A549 (cell line): ENCODE data around the gene AMELY. TPM values are rescaled to one million over a fixed set of nuclear protein-coding genes. Genes with fewer than 3 reads are reported as not detected.

Experiments
- ATAC-seq, 2 experiments: fragments of 200-7000 bp in 1 of 2; fragments of >200 bp in 1 of 2; cut with Nextera tagmentation in 1 of 2; cut with Tn5 transposase in 1 of 2; 3 replicates each; pipeline versions ENCODE4 v1.8.0 to v1.9.1; 2018 to 2020; ENCODE audit warnings: mild to moderate bottlenecking in 1 of 2, moderate library complexity in 1 of 2
- CTCF ChIA-PET: fragments of 300-600 bp; sonication (Branson Sonifier 250); formaldehyde crosslinking; extraction: SDS; loops from one replicate; lab custom pipeline; 2021; ENCODE audit warnings: antibody characterized with exemption, inconsistent platforms; lab: Yijun Ruan, JAX
- POLR2A ChIA-PET: fragments of 350-600 bp; formaldehyde crosslinking; extraction: SDS; loops from one replicate; lab custom pipeline; 2021; ENCODE audit warnings: antibody characterized with exemption, inconsistent platforms; lab: Yijun Ruan, JAX
- DNase-seq, 2 experiments: peaks; one replicate each; pipeline versions ENCODE4 v3.0.0 to v3.0.0-alpha.2; 2011 to 2016; ENCODE audit warnings: low read depth in 1 of 2, low spot score in 1 of 2
- FAIRE-seq: peaks from 2 replicates; lab custom pipeline; 2011; peaks lifted over from hg19 to GRCh38; lab: Jason Lieb, UNC
- H3K27ac ChIP-seq, 2 experiments: fragments of >200 bp; sonication (Bioruptor Twin); formaldehyde crosslinking; 3 replicates each; pipeline ENCODE4 v1.5.1; 2016 to 2017
- H3K4me1 ChIP-seq: fragments of >200 bp; sonication (Bioruptor Twin); formaldehyde crosslinking; 3 replicates; pipeline ENCODE4 v1.6.1; 2016
- H3K4me2 ChIP-seq: fragments of >200 bp; sonication (Bioruptor Twin); formaldehyde crosslinking; 3 replicates; pipeline ENCODE4 v1.6.1; 2016
- H3K4me3 ChIP-seq: fragments of >200 bp; sonication (Bioruptor Twin); formaldehyde crosslinking; 3 replicates; pipeline ENCODE4 v1.5.1; 2016
- H3K9me3 ChIP-seq: fragments of >200 bp; sonication (Bioruptor Twin); formaldehyde crosslinking; 3 replicates; pipeline ENCODE4 v1.6.1; 2016
- BHLHE40 ChIP-seq: IDR thresholded peaks from 2 replicates; pipeline ENCODE4 v1.6.1; 2012; ENCODE audit warnings: low read depth, low read length, inconsistent platforms
- CBX2 ChIP-seq: fragments of 200-600 bp; sonication (generic); IDR thresholded peaks from 2 replicates; pipeline ENCODE4 v1.6.1; 2016; ENCODE audit warnings: low read depth, mild to moderate bottlenecking, borderline replicate concordance
- EHF ChIP-seq: fragments of 250-450 bp; sonication (Bioruptor Pico); IDR thresholded peaks from 2 replicates; pipeline ENCODE4 v1.5.0; 2020; ENCODE audit warnings: mild to moderate bottlenecking
- ESRRA ChIP-seq: fragments of 150-350 bp; IDR thresholded peaks from 2 replicates; pipeline ENCODE4 v1.6.1; 2014; ENCODE audit warnings: mild to moderate bottlenecking, low read length, borderline replicate concordance
- FOSB ChIP-seq: fragments of 250-450 bp; sonication (Bioruptor Pico); IDR thresholded peaks from 2 replicates; pipeline ENCODE4 v1.5.0; 2020; ENCODE audit warnings: mild to moderate bottlenecking, moderate library complexity
- FOSL2 ChIP-seq, 2 experiments: fragments of 450-650 bp in 1 of 2; fragments of >200 bp in 1 of 2; sonication (Bioruptor Twin) in 1 of 2; formaldehyde crosslinking; IDR thresholded peaks; 2 replicates each; pipeline versions ENCODE4 v1.5.0 to v1.6.1; 2016 to 2020; ENCODE audit warnings: mild to moderate bottlenecking in 1 of 2, moderate library complexity in 1 of 2
- FOXS1 ChIP-seq: fragments of 250-450 bp; sonication (Bioruptor Pico); IDR thresholded peaks from 2 replicates; pipeline ENCODE4 v1.5.0; 2020; ENCODE audit warnings: mild to moderate bottlenecking, moderate library complexity
- HDAC2 ChIP-seq: fragments of 200-600 bp; sonication (generic); IDR thresholded peaks from 2 replicates; pipeline ENCODE4 v1.6.1; 2016
- HOXB13 ChIP-seq: fragments of 250-450 bp; sonication (Bioruptor Pico); IDR thresholded peaks from 2 replicates; pipeline ENCODE4 v1.5.0; 2020; ENCODE audit warnings: low read depth, mild to moderate bottlenecking, moderate library complexity
- KDM1A ChIP-seq: fragments of 200-600 bp; sonication (generic); IDR thresholded peaks from 2 replicates; pipeline ENCODE4 v1.6.1; 2016; ENCODE audit warnings: low read depth, mild to moderate bottlenecking
- KDM5A ChIP-seq: fragments of 200-600 bp; sonication (generic); IDR thresholded peaks from 2 replicates; pipeline ENCODE4 v1.6.1; 2016; ENCODE audit warnings: antibody characterized with exemption, mild to moderate bottlenecking
- MAZ ChIP-seq: fragments of 150-350 bp; IDR thresholded peaks from 2 replicates; pipeline ENCODE4 v1.6.1; 2014; ENCODE audit warnings: antibody characterized with exemption, low read depth, low read length, borderline replicate concordance
- MYC ChIP-seq: IDR thresholded peaks from 2 replicates; pipeline ENCODE4 v1.6.1; 2012; ENCODE audit warnings: mild to moderate bottlenecking, inconsistent platforms, low read length, improper control_type of control experiment, borderline replicate concordance
- NFE2L2 ChIP-seq: fragments of 150-350 bp; conservative IDR thresholded peaks from 2 replicates; pipeline ENCODE4 v1.6.1; 2014; ENCODE audit warnings: low read length
- PHF8 ChIP-seq: fragments of 200-600 bp; sonication (generic); IDR thresholded peaks from 2 replicates; pipeline ENCODE4 v1.6.1; 2016; ENCODE audit warnings: low read depth, mild to moderate bottlenecking, antibody characterized with exemption, moderate library complexity, borderline replicate concordance
- RAD21 ChIP-seq, 2 experiments: fragments of >200 bp in 1 of 2; sonication (Bioruptor Twin) in 1 of 2; formaldehyde crosslinking in 1 of 2; IDR thresholded peaks in 1 of 2; conservative IDR thresholded peaks in 1 of 2; 2 replicates in 1 of 2; 3 replicates in 1 of 2; pipeline ENCODE4 v1.6.1; 2012 to 2018; ENCODE audit warnings: inconsistent platforms in 1 of 2
- RARB ChIP-seq: fragments of 250-450 bp; sonication (Bioruptor Pico); IDR thresholded peaks from 2 replicates; pipeline ENCODE4 v1.8.0; 2021; ENCODE audit warnings: mild to moderate bottlenecking, moderate library complexity
- RFX5 ChIP-seq: fragments of 450-650 bp; IDR thresholded peaks from 2 replicates; pipeline ENCODE4 v1.7.1; 2014; ENCODE audit warnings: antibody characterized with exemption, mild to moderate bottlenecking, moderate library complexity
- RNF2 ChIP-seq: fragments of 200-600 bp; sonication (generic); IDR thresholded peaks from 2 replicates; pipeline ENCODE4 v1.6.1; 2016; ENCODE audit warnings: low read depth, mild to moderate bottlenecking, antibody characterized with exemption, moderate library complexity, borderline replicate concordance
- TFCP2L1 ChIP-seq: fragments of 250-450 bp; sonication (Bioruptor Pico); IDR thresholded peaks from 2 replicates; pipeline ENCODE4 v1.5.0; 2021; ENCODE audit warnings: mild to moderate bottlenecking
- TP53 ChIP-seq: fragments of 250-450 bp; sonication (Bioruptor Pico); IDR thresholded peaks from 2 replicates; pipeline ENCODE4 v1.5.0; 2021; ENCODE audit warnings: mild to moderate bottlenecking, moderate library complexity
- ZSCAN20 ChIP-seq: fragments of 250-450 bp; sonication (Bioruptor Pico); IDR thresholded peaks from 2 replicates; pipeline ENCODE4 v1.8.0; 2022; ENCODE audit warnings: mild to moderate bottlenecking, moderate library complexity
- WGBS: methylation state at CpG from one replicate; pipeline ENCODE4 v1.1.6; 2017; ENCODE audit errors: missing lambda C conversion rate; 5-methylcytosine and 5-hydroxymethylcytosine counted together
- polyA minus RNA-seq: library from RNA; depleted of rRNA, polyadenylated mRNA; stranded (reverse); fragments of >200 nt; gene quantifications from 2 replicates; pipeline ENCODE4 v1.2.3, GENCODE V29; 2011; rRNA and poly(A)+ RNA removed
- polyA plus RNA-seq, 4 experiments: library from polyadenylated mRNA; depleted of rRNA in 3 of 4; stranded (reverse); fragments of >200 nt; fragmentation: RNase III in 1 of 4; extraction: RNeasy Plus Mini Kit Qiagen cat#74134 plus additional on column Dnase treatment in 1 of 4; gene quantifications; 2 replicates in 3 of 4; 3 replicates in 1 of 4; pipeline ENCODE4 v1.2.3, GENCODE V29; 2011 to 2017
- TF ChIP-seq, protein P1 (sequence below): IDR thresholded peaks from 2 replicates; pipeline ENCODE4 v1.6.1; 2012
- TF ChIP-seq, protein P2 (sequence below): fragments of >200 bp; sonication (Bioruptor Twin); formaldehyde crosslinking; IDR thresholded peaks from 2 replicates; pipeline ENCODE4 v1.6.1; 2016
- TF ChIP-seq, protein P3 (sequence below): IDR thresholded peaks from 2 replicates; pipeline ENCODE4 v1.6.1; 2012; ENCODE audit warnings: low read depth, borderline replicate concordance
- TF ChIP-seq, protein P4 (sequence below): fragments of 150-350 bp; IDR thresholded peaks from 2 replicates; pipeline ENCODE4 v1.6.1; 2014; ENCODE audit warnings: low read depth, mild to moderate bottlenecking, low read length
- TF ChIP-seq, protein P5 (sequence below): IDR thresholded peaks from 2 replicates; pipeline ENCODE4 v1.6.1; 2012

Gene AMELY, protein sequence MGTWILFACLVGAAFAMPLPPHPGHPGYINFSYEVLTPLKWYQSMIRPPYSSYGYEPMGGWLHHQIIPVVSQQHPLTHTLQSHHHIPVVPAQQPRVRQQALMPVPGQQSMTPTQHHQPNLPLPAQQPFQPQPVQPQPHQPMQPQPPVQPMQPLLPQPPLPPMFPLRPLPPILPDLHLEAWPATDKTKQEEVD
- polyA plus RNA-seq (2011; rRNA removed) (not detected in 2 replicates), polyA plus RNA-seq (2017; fragmentation: RNase III; extraction: RNeasy Plus Mini Kit Qiagen cat#74134 plus additional on column Dnase treatment) (not detected in 3 replicates), polyA minus RNA-seq (not detected in 2 replicates)
- not detected in 2 replicates for polyA plus RNA-seq (2012; cell fraction: cytosol; rRNA removed)
- not detected in 2 replicates for polyA plus RNA-seq (2012; cell fraction: nucleus; rRNA removed)

DNA sequence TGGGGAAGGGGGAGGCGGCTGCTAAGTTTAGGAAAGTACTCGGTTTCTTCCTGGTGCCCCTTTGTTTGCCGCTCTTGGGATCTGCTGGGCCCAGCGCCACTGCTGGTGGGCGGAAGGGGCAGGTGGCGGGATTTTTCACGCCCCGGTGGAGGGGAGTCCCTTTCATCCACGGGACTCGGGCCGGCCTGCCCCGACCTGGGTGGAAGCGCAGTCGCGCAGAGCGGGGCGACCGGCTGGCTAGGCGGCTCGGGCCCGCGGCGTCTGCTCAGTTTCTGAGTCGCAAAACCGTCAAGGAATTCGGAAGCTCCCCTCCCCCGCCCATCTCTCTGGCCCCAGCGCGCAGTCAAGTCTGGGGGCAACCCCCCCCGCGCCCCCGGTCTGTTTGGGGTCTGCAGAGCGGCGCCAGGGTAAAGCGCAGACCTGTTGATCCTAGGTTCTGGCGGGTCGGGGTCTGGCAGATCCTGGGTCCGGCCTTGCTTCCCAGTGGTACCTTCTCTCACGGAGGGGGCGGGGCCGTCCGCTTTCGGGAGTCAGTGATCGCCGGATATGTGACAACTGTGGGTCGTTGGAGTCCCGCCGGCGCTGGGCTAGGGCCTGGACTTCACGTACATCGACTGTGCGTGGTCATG lies at the start of gene AMELY:
Gene AMELY, minus strand, starts transcription at position 500 of the 629 bp plus-strand sequence. CDS start 39,144 bp downstream, outside the sequence.
- 13% methylated on average over 17 of the region's 52 CpGs for WGBS
- no peak within 1 kb of the TSS for H3K27ac ChIP-seq
- peak within 1 kb of the TSS; percentile 56 for H3K4me2 ChIP-seq
- H3K4me1 ChIP-seq, result no peaks in the 10 kb centered on the region
- ChIA-PET POLR2A (no interaction called here), CTCF (no interaction called here)
- H3K4me3 ChIP-seq, result peak within 1 kb of the TSS; percentile 29; the same call in 2 of the 3 replicates
- no peaks in the 10 kb centered on the region for H3K9me3 ChIP-seq
- ATAC-seq (peak in 1 of 2 experiments; percentile 38; a peak in 2 of 6 replicates), FAIRE-seq (no peak), DNase-seq (no peak)
- TF ChIP-seq MAZ (no peak), TP53 (CRISPR knock-in tag) (no peak), TFCP2L1 (CRISPR knock-in tag) (no peak), HDAC2 (no peak), MYC (no peak), FOSL2 (IDR thresholded peaks at IDR 0.05) (no peak), FOSL2 (CRISPR knock-in tag; IDR thresholded peaks at IDR 0.05) (no peak), FOXS1 (no peak), HOXB13 (CRISPR knock-in tag) (no peak), PHF8 (no peak), NFE2L2 (no peak), CBX2 (no peak), KDM5A (no peak)
- TF ChIP-seq, protein P1, sequence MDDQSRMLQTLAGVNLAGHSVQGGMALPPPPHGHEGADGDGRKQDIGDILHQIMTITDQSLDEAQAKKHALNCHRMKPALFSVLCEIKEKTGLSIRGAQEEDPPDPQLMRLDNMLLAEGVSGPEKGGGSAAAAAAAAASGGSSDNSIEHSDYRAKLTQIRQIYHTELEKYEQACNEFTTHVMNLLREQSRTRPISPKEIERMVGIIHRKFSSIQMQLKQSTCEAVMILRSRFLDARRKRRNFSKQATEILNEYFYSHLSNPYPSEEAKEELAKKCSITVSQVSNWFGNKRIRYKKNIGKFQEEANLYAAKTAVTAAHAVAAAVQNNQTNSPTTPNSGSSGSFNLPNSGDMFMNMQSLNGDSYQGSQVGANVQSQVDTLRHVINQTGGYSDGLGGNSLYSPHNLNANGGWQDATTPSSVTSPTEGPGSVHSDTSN, result no peak
- TF ChIP-seq, protein P2, sequence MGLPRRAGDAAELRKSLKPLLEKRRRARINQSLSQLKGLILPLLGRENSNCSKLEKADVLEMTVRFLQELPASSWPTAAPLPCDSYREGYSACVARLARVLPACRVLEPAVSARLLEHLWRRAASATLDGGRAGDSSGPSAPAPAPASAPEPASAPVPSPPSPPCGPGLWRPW, result no peak
- TF ChIP-seq, all 56 proteins: peak for 0

DNA sequence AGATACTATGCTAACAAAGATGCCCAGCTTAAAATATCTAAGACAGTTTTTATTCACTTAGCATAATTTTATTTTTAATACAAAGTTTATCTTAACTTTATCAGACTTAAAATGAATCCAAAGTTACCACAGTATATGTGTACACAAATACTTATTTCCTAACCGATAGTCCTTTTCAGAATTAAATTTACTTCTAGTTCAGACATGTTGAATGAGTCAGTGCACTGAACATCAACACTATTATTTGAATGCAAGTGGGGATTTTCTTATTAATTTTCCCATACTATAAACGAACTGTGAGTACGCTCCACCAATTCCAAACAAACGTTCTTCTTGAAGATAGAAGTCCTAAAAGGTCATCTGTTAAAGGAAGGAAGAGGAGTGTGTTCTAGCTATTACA lies 38.4 kb upstream of the AMELY start:
- POLR2A ChIA-PET, result no interaction called here
- CTCF ChIA-PET, result no interaction called here
- ATAC-seq (no peak), FAIRE-seq (no peak), DNase-seq (no peak)
- WGBS, result 8% methylated on average over 4 of the region's 4 CpGs
- H3K4me2 ChIP-seq, result no peak overlapping the region
- H3K9me3 ChIP-seq, result no peaks in the 10 kb centered on the region
- H3K27ac ChIP-seq, result no peak overlapping the region
- no peak for TF ChIP-seq RARB (CRISPR knock-in tag)
- TF ChIP-seq ESRRA, result no peak
- TF ChIP-seq ZSCAN20 (CRISPR knock-in tag), result no peak
- TF ChIP-seq, protein P3, sequence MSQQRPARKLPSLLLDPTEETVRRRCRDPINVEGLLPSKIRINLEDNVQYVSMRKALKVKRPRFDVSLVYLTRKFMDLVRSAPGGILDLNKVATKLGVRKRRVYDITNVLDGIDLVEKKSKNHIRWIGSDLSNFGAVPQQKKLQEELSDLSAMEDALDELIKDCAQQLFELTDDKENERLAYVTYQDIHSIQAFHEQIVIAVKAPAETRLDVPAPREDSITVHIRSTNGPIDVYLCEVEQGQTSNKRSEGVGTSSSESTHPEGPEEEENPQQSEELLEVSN, result no peak
- no peak for TF ChIP-seq BHLHE40
- no peak for TF ChIP-seq FOSB (CRISPR knock-in tag)
- TF ChIP-seq, all 56 proteins: peak for 0
- no peak overlapping the region for H3K4me3 ChIP-seq
- H3K4me1 ChIP-seq, result no peaks in the 10 kb centered on the region

DNA sequence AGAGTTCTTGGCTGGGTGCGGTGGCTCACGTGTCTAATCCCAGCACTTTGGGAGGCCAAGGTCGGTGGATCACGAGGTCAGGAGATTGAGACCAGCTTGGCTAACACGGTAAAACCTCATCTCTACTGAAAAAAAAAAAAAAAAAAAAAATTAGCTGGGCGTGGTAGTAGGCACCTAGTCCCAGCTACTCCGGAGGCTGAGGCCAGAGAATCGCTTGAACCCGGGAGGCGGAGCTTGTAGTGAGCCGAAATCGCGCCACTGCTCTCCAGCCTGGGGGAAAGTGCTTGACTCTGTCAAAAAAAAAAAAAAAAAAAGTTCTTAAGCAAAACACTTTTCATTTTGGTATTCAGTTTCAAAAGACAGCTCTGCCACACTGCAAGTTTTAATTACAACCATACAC lies 36.8 kb upstream of the AMELY start:
- no peaks in the 10 kb centered on the region for H3K9me3 ChIP-seq
- no peak overlapping the region for H3K4me3 ChIP-seq
- ChIA-PET POLR2A (no interaction called here), CTCF (no interaction called here)
- H3K27ac ChIP-seq, result no peak overlapping the region
- FAIRE-seq (no peak), ATAC-seq (no peak), DNase-seq (no peak)
- no peaks in the 10 kb centered on the region for H3K4me1 ChIP-seq
- WGBS, result 2% methylated on average over 10 of the region's 13 CpGs
- no peak overlapping the region for H3K4me2 ChIP-seq
- TF ChIP-seq KDM1A, result no peak
- TF ChIP-seq, protein P4, sequence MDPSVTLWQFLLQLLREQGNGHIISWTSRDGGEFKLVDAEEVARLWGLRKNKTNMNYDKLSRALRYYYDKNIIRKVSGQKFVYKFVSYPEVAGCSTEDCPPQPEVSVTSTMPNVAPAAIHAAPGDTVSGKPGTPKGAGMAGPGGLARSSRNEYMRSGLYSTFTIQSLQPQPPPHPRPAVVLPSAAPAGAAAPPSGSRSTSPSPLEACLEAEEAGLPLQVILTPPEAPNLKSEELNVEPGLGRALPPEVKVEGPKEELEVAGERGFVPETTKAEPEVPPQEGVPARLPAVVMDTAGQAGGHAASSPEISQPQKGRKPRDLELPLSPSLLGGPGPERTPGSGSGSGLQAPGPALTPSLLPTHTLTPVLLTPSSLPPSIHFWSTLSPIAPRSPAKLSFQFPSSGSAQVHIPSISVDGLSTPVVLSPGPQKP, result no peak
- TF ChIP-seq, protein P3, result no peak
- TF ChIP-seq RFX5, result no peak
- no peak for TF ChIP-seq KDM5A
- no peak for TF ChIP-seq RNF2
- no peak for TF ChIP-seq RARB (CRISPR knock-in tag)
- TF ChIP-seq EHF (CRISPR knock-in tag), result no peak
- TF ChIP-seq RAD21 (conservative IDR thresholded peaks at IDR 0.05 in 1 of 2, IDR thresholded peaks at IDR 0.05 in 1 of 2), result no peak
- TF ChIP-seq, protein P5, sequence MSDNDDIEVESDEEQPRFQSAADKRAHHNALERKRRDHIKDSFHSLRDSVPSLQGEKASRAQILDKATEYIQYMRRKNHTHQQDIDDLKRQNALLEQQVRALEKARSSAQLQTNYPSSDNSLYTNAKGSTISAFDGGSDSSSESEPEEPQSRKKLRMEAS, result no peak
- TF ChIP-seq FOXS1, result no peak
- TF ChIP-seq TFCP2L1 (CRISPR knock-in tag), result no peak
